Femur (tissue), 1 donor: ENCODE data around the gene AGER.

Experiments
- DNase-seq: peaks from one replicate; pipeline ENCODE4 v3.0.0-alpha.2; 2017

AGER gene

GRCh38 chr6:32185681-32186131, 1.7 kb upstream of the AGER start:
- DNase-seq: peak; percentile 82

GRCh38 chr6:32183483-32184083, 470 bp downstream of the AGER start:
- DNase-seq: no peak

- DNase-seq: no peak
These were observed 1.0 kb downstream of the AGER start for GRCh38 chr6:32183030-32183429.

- no peak for DNase-seq
These were observed 1.5 kb downstream of the AGER start for GRCh38 chr6:32182555-32182981.

GRCh38 chr6:32181915-32182529, 2.0 kb downstream of the AGER start:
- DNase-seq: no peak

- DNase-seq: no peak
These were observed 2.8 kb downstream of the AGER start for GRCh38 chr6:32181148-32181702.

- DNase-seq: no peak
These were observed 4.2 kb downstream of the AGER start for GRCh38 chr6:32179766-32180405.

GRCh38 chr6:32178547-32179440, 5.3 kb downstream of the AGER start:
- no peak for DNase-seq

- peak; percentile 99 for DNase-seq
These were observed 6.1 kb downstream of the AGER start, which contains the start of gene RNF5 for GRCh38 chr6:32177788-32178546. RNF5 (plus strand) TSS chr6:32178405; CDS start chr6:32178512, 107 bp downstream.

- DNase-seq: no peak
These were observed 6.8 kb downstream of the AGER start for GRCh38 chr6:32177183-32177787.

- peak; percentile 15 for DNase-seq
These were observed 7.4 kb downstream of the AGER start for GRCh38 chr6:32176476-32177182.

- DNase-seq: peak; percentile 99
These were observed 8.2 kb downstream of the AGER start, which contains the start of gene AGPAT1 for GRCh38 chr6:32175711-32176475. AGPAT1 (minus strand) TSS chr6:32176084; CDS start chr6:32171496, 4,588 bp downstream.

GRCh38 chr6:32175322-32175710, 8.7 kb downstream of the AGER start:
- no peak for DNase-seq

GRCh38 chr6:32174416-32174815, 9.6 kb downstream of the AGER start:
- DNase-seq: no peak

GRCh38 chr6:32173051-32173727, 10.9 kb downstream of the AGER start:
- DNase-seq: no peak

GRCh38 chr6:32171234-32171633, 12.8 kb downstream of the AGER start:
- no peak for DNase-seq

GRCh38 chr6:32170294-32170693, 13.8 kb downstream of the AGER start:
- no peak for DNase-seq

GRCh38 chr6:32168807-32169591, 15.1 kb downstream of the AGER start:
- peak; percentile 21 for DNase-seq
